GM06990 (cell line): ENCODE data around the gene NCAM2.

Experiments used
- DNase-seq: peaks from one replicate; pipeline ENCODE4 v3.0.0-alpha.2; 2011; ENCODE audit not compliant: insufficient read length; ENCODE audit errors: extremely low read depth
- H3K27me3 ChIP-seq: replicated peaks from 2 replicates; pipeline ENCODE4 v1.6.0; 2011; ENCODE audit warnings: low read length; ENCODE audit not compliant: control insufficient read depth, insufficient read depth
- H3K36me3 ChIP-seq: 2 replicates; pipeline ENCODE4 v1.5.1; 2011; ENCODE audit warnings: low read length; ENCODE audit not compliant: control insufficient read depth, insufficient read depth
- H3K4me3 ChIP-seq: replicated peaks from 2 replicates; pipeline ENCODE4 v1.5.1; 2011; ENCODE audit warnings: low read depth, mild to moderate bottlenecking, control low read depth, low read length
- CTCF ChIP-seq: IDR thresholded peaks from 2 replicates; pipeline ENCODE4 v1.5.1; 2011; ENCODE audit warnings: low read length, control low read depth, mild to moderate bottlenecking, inconsistent platforms; ENCODE audit not compliant: insufficient read depth, poor library complexity, severe bottlenecking

Gene NCAM2

DNA sequence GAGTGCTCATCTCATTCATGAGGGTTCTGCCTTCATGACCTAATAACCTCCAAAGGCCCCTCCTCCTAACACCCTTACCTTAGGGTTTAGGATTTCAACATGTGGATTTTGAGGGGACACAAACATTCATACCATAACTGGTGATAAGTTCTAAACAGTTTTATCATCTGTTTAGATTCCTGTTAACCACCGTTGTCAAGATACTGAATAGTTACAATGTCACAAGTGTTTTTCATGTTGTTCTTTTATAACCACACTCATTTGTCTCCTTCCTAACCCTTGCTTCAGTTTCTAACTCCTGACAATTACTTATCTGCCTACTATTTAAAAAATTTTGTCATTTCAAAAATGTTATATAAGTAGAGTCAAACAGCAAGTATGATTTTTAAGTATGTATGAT, 86.0 kb downstream of the NCAM2 start:
- no peak for TF ChIP-seq CTCF
- Histone ChIP-seq H3K27me3 (no peaks in the 10 kb centered on the region), H3K4me3 (no peak overlapping the region), H3K36me3 (no peaks in the 10 kb centered on the region)
- no peak for DNase-seq

DNA sequence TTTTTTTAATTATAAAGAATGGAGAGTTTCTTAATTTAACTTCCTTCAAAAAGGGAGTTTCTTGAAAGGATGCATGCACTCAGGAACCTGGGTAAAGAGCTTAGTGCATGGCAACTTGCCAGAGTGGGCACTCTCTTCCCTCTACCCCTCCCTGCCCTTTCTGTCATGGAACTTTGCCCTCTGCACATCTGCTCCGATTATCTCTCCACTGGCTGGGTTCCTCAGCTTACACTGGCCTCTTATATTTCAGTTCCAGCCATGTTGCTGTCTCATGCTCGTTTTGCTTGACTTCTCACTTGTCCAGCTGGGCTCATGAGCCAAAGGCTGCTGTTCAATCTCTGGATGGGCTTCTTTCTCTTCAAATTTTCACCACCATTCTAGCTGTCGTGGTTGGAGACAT, 87.0 kb downstream of the NCAM2 start:
- no peak for TF ChIP-seq CTCF
- Histone ChIP-seq H3K36me3 (no peaks in the 10 kb centered on the region), H3K4me3 (no peak overlapping the region), H3K27me3 (no peaks in the 10 kb centered on the region)
- no peak for DNase-seq

DNA sequence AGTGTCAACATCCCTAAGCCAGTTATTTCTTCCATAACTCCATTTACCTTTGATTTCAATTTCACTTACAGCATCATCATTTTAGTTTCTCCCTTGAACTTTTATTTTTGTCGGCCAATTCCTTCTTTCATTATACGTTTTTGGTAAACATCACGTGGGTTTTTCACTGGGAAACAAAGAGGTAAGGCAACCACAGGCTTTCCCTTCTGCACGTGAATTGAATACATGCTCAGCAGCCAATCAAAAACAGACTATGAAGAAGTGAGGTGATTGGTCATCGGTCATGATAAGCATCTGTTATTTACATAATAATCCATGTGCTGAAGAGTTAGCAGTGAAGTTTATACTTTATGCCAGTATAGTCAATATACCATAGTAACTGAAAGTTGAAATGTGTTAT, 98.7 kb downstream of the NCAM2 start:
- no peaks in the 10 kb centered on the region for H3K36me3 ChIP-seq
- no peak for DNase-seq
- H3K27me3 ChIP-seq = no peaks in the 10 kb centered on the region
- no peak overlapping the region for H3K4me3 ChIP-seq
- no peak for TF ChIP-seq CTCF

GRCh38 chr21:21097466-21097865, 99.3 kb downstream of the NCAM2 start:
- Histone ChIP-seq H3K27me3 (no peaks in the 10 kb centered on the region), H3K4me3 (no peak overlapping the region), H3K36me3 (no peaks in the 10 kb centered on the region)
- no peak for DNase-seq
- no peak for TF ChIP-seq CTCF

DNA sequence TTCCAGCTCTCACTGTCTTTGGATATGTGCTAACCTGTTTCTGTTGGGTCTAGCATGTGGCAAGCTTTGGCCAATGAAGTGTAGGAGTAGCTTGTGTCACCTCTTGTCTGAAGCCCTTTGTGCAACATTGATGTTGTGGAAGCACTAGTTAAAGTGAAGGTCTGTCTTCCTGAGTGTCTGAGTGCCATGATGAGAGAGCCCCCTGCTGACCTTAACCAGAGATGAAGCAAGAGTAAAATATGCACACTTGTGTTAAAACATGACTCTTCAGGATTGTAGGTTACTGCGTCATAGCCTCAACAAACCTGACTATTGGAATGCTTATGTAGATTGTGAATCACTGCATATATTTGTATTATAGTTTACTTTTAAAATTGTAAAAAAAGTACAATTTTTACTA, 103.7 kb downstream of the NCAM2 start:
- DNase-seq = no peak
- H3K4me3 ChIP-seq = no peak overlapping the region
- TF ChIP-seq CTCF = no peak
- no peaks in the 10 kb centered on the region for H3K36me3 ChIP-seq
- H3K27me3 ChIP-seq = no peaks in the 10 kb centered on the region

DNA sequence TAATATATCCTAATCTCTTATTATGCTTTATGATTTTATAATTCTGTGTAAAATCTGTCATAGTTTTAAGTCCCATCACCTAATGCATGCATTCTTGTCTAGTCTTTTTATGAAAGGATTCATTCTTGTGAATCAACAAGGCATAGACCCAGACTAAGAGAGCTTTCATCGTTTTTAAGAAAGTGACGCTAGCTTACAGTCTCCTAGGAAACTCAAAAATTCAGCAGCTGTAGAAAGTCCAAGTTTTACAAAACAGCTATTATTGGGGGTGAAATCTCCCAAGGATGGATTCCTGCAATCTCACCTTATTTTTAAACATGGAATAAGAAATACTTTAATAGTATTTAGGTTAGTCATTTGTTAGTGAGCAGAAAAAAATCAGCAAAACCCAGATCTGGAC, 104.7 kb downstream of the NCAM2 start:
- no peaks in the 10 kb centered on the region for H3K36me3 ChIP-seq
- no peak for DNase-seq
- no peak for TF ChIP-seq CTCF
- H3K27me3 ChIP-seq = no peaks in the 10 kb centered on the region
- H3K4me3 ChIP-seq = no peak overlapping the region
